HL-60 (cell line): ENCODE data around the gene PRR15L.

Source experiments
- DNase-seq, 2 experiments: peaks; one replicate each; pipeline ENCODE4 v3.0.0-alpha.2; 2010 to 2020; ENCODE audit warnings: low read depth in 1 of 2, low spot score in 1 of 2
- H3K27ac ChIP-seq: fragments of 250-450 bp; sonication (Bioruptor Pico); replicated peaks from 2 replicates; pipeline ENCODE4 v1.5.1; 2020; ENCODE audit warnings: mild to moderate bottlenecking, moderate library complexity
- H3K27me3 ChIP-seq: fragments of 250-450 bp; sonication (Bioruptor Pico); 2 replicates; pipeline ENCODE4 v1.5.1; 2021; ENCODE audit warnings: mild to moderate bottlenecking, moderate library complexity; ENCODE audit not compliant: insufficient read depth, poor library complexity, severe bottlenecking
- H3K4me3 ChIP-seq: replicated peaks from 2 replicates; pipeline ENCODE4 v1.5.1; 2011; ENCODE audit warnings: mild to moderate bottlenecking, control low read depth, low read length; ENCODE audit not compliant: insufficient read depth
- GABPA ChIP-seq: IDR thresholded peaks from 2 replicates; pipeline ENCODE4 v1.6.1; 2012; ENCODE audit warnings: low read depth
- POLR2AphosphoS5 ChIP-seq: IDR thresholded peaks from 2 replicates; pipeline ENCODE4 v1.6.1; 2012; ENCODE audit warnings: low read depth
- SPI1 ChIP-seq: IDR thresholded peaks from 2 replicates; pipeline ENCODE4 v1.6.1; 2012; ENCODE audit warnings: low read depth, mild to moderate bottlenecking, borderline replicate concordance
- TF ChIP-seq, protein P1 (sequence below): IDR thresholded peaks from one replicate; pipeline ENCODE4 v1.5.1; 2011; ENCODE audit warnings: low read length, control low read depth, inconsistent platforms; ENCODE audit not compliant: insufficient read depth
- TF ChIP-seq, protein P2 (sequence below): IDR thresholded peaks from 2 replicates; pipeline ENCODE4 v1.6.1; 2012; ENCODE audit warnings: low read depth; ENCODE audit not compliant: insufficient replicate concordance

PRR15L gene

GRCh38 chr17:47999582-47999981 is 41.9 kb upstream of the PRR15L start:
- H3K27ac ChIP-seq: no peak overlapping the region
- no peaks in the 10 kb centered on the region for H3K27me3 ChIP-seq
- DNase-seq: peak in 1 of 2 experiments; percentile 27
- no peak overlapping the region for H3K4me3 ChIP-seq
- TF ChIP-seq SPI1: no peak
- no peak for TF ChIP-seq GABPA
- no peak for TF ChIP-seq POLR2AphosphoS5
- TF ChIP-seq, protein P1, sequence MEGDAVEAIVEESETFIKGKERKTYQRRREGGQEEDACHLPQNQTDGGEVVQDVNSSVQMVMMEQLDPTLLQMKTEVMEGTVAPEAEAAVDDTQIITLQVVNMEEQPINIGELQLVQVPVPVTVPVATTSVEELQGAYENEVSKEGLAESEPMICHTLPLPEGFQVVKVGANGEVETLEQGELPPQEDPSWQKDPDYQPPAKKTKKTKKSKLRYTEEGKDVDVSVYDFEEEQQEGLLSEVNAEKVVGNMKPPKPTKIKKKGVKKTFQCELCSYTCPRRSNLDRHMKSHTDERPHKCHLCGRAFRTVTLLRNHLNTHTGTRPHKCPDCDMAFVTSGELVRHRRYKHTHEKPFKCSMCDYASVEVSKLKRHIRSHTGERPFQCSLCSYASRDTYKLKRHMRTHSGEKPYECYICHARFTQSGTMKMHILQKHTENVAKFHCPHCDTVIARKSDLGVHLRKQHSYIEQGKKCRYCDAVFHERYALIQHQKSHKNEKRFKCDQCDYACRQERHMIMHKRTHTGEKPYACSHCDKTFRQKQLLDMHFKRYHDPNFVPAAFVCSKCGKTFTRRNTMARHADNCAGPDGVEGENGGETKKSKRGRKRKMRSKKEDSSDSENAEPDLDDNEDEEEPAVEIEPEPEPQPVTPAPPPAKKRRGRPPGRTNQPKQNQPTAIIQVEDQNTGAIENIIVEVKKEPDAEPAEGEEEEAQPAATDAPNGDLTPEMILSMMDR: no peak
- TF ChIP-seq, protein P2, sequence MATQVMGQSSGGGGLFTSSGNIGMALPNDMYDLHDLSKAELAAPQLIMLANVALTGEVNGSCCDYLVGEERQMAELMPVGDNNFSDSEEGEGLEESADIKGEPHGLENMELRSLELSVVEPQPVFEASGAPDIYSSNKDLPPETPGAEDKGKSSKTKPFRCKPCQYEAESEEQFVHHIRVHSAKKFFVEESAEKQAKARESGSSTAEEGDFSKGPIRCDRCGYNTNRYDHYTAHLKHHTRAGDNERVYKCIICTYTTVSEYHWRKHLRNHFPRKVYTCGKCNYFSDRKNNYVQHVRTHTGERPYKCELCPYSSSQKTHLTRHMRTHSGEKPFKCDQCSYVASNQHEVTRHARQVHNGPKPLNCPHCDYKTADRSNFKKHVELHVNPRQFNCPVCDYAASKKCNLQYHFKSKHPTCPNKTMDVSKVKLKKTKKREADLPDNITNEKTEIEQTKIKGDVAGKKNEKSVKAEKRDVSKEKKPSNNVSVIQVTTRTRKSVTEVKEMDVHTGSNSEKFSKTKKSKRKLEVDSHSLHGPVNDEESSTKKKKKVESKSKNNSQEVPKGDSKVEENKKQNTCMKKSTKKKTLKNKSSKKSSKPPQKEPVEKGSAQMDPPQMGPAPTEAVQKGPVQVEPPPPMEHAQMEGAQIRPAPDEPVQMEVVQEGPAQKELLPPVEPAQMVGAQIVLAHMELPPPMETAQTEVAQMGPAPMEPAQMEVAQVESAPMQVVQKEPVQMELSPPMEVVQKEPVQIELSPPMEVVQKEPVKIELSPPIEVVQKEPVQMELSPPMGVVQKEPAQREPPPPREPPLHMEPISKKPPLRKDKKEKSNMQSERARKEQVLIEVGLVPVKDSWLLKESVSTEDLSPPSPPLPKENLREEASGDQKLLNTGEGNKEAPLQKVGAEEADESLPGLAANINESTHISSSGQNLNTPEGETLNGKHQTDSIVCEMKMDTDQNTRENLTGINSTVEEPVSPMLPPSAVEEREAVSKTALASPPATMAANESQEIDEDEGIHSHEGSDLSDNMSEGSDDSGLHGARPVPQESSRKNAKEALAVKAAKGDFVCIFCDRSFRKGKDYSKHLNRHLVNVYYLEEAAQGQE: no peak

DNA sequence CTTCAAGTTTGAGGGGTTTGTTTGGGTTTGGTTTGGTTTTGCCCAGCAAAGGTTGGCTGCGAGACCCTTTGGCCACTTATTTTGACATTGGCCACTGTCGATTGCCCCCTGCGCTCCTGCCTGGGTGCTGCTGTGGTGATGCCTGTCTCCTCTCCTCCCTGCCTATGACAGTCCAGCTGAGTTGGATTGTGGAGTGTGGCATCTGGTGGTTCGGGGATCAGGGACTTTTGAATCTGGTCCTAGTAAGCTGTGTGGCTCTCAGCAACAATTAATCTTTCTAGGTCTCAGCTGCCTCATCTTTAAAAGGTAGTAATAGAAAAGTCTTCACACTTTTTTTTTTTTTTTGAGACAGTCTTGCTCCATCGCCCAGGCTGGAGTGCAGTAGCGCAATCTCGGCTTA is 40.4 kb upstream of the PRR15L start:
- no peaks in the 10 kb centered on the region for H3K27me3 ChIP-seq
- DNase-seq: no peak
- no peak overlapping the region for H3K4me3 ChIP-seq
- TF ChIP-seq, protein P1: no peak
- TF ChIP-seq, protein P2: no peak
- TF ChIP-seq GABPA (no peak), SPI1 (no peak), POLR2AphosphoS5 (no peak)
- no peak overlapping the region for H3K27ac ChIP-seq

GRCh38 chr17:47997586-47997985 is 39.9 kb upstream of the PRR15L start:
- TF ChIP-seq GABPA: no peak
- no peak for TF ChIP-seq POLR2AphosphoS5
- TF ChIP-seq, protein P2: no peak
- TF ChIP-seq, protein P1: no peak
- no peak for TF ChIP-seq SPI1
- Histone ChIP-seq H3K4me3 (no peak overlapping the region), H3K27ac (no peak overlapping the region), H3K27me3 (no peaks in the 10 kb centered on the region)
- no peak for DNase-seq
